H1 (cell line): ENCODE data around the gene SCFD1. TPM values are rescaled to one million over a fixed set of nuclear protein-coding genes. Genes with fewer than 3 reads are reported as not detected.

ENCODE experiments used
- ASH2L ChIP-seq: fragments of 200-600, 300-600 bp; sonication (generic); IDR thresholded peaks from one replicate; pipeline ENCODE4 v1.7.1; 2017; ENCODE audit warnings: low read length
- CREB1 ChIP-seq: IDR thresholded peaks from 2 replicates; pipeline ENCODE4 v1.6.1; 2012; ENCODE audit warnings: inconsistent platforms
- EP300 ChIP-seq, 2 experiments: IDR thresholded peaks; 1 replicate in 1 of 2; 2 replicates in 1 of 2; pipeline ENCODE4 v1.6.1; 2011 to 2012; ENCODE audit warnings: low read depth in 2 of 2, low read length in 2 of 2, mild to moderate bottlenecking in 2 of 2, borderline replicate concordance in 1 of 2, inconsistent platforms in 1 of 2, moderate library complexity in 1 of 2
- EZH2 ChIP-seq: fragments of 200-600 bp; sonication (generic); IDR thresholded peaks from 2 replicates; pipeline ENCODE4 v1.7.1; 2012; ENCODE audit warnings: low read depth, mild to moderate bottlenecking, moderate library complexity, low read length, inconsistent platforms; ENCODE audit not compliant: severe bottlenecking
- KDM1A ChIP-seq: fragments of 200-600, 300-600 bp; sonication (generic); IDR thresholded peaks from 2 replicates; pipeline ENCODE4 v1.7.1; 2016; ENCODE audit warnings: mild to moderate bottlenecking, low read length, borderline replicate concordance
- NANOG ChIP-seq: IDR thresholded peaks from 2 replicates; pipeline ENCODE4 v1.6.1; 2011; ENCODE audit warnings: low read length, low read depth, mild to moderate bottlenecking, inconsistent platforms; ENCODE audit not compliant: insufficient read depth, poor library complexity, severe bottlenecking
- RBBP5 ChIP-seq: IDR thresholded peaks from 2 replicates; pipeline ENCODE4 v1.7.1; 2012; ENCODE audit warnings: low read depth, mild to moderate bottlenecking, inconsistent platforms, low read length, moderate library complexity, borderline replicate concordance
- SAP30 ChIP-seq: fragments of 300-600 bp; sonication (generic); IDR thresholded peaks from 2 replicates; pipeline ENCODE4 v1.7.1; 2012; ENCODE audit warnings: low read length, moderate library complexity, mild to moderate bottlenecking, inconsistent platforms; ENCODE audit not compliant: insufficient read depth, insufficient replicate concordance
- SIN3A ChIP-seq, 2 experiments: IDR thresholded peaks in 1 of 2; conservative IDR thresholded peaks in 1 of 2; 2 replicates each; pipeline ENCODE4 v1.6.1; 2011 to 2012; ENCODE audit warnings: low read length in 2 of 2, improper control_type of control experiment in 1 of 2, low read depth in 1 of 2, mild to moderate bottlenecking in 1 of 2
- SRF ChIP-seq: IDR thresholded peaks from 2 replicates; pipeline ENCODE4 v1.6.1; 2011; ENCODE audit warnings: mild to moderate bottlenecking, low read depth, low read length, moderate library complexity
- polyA plus RNA-seq, 7 experiments: library from polyadenylated mRNA; depleted of rRNA in 3 of 7; stranded (reverse) in 5 of 7; unstranded in 2 of 7; fragments of >200 nt in 5 of 7; fragments of 200-250 nt in 2 of 7; gene quantifications; 1 replicate in 5 of 7; 2 replicates in 1 of 7; 4 replicates in 1 of 7; pipeline versions ENCODE4 v1.2.1 to v1.2.3, GENCODE V29; 2011 to 2013; ENCODE audit warnings: missing spikeins in 2 of 7, mixed read lengths in 2 of 7
- total RNA-seq: library from RNA; stranded (reverse); fragmentation: NEBNext Ultra II Directional; extraction: Animal tissue kit (Norgen Biotek cat#: 25700); gene quantifications from 2 replicates; pipeline ENCODE4 v1.2.1, GENCODE V29; 2021

SCFD1 gene
- total and polyA plus RNA-seq, 2 of the 8 experiments (the other 6 are each of a cell fraction or from before 2014, with no cell fraction given): 32.8 to 64.5 TPM

- TF ChIP-seq ASH2L: peak; percentile 64
- TF ChIP-seq KDM1A: no peak
- no peak for TF ChIP-seq NANOG
- TF ChIP-seq CREB1: peak; percentile 90
- no peak for TF ChIP-seq EP300 (IDR thresholded peaks at IDR 0.05; ENCODE audit: borderline replicate concordance in 1 of 2, low read depth in 2 of 2, low read length in 2 of 2)
- peak; percentile 55; the same call in 1 of the 2 replicates for TF ChIP-seq RBBP5
- no peak for TF ChIP-seq SRF
- no peak for TF ChIP-seq EZH2
- peak; percentile 67 to 75; a peak in 1 of 4 replicates for TF ChIP-seq SIN3A (conservative IDR thresholded peaks at IDR 0.05 in 1 of 2, IDR thresholded peaks at IDR 0.05 in 1 of 2; ENCODE audit: low read depth in 1 of 2, low read length in 2 of 2)
- no peak for TF ChIP-seq SAP30
These were observed at the start of gene SCFD1 (continued) for GRCh38 chr14:30621940-30622830.
